Bronchial epithelial cell (primary cell): Measurements from ENCODE around the gene HCN3. TPM values are rescaled to one million over a fixed set of nuclear protein-coding genes. Genes with fewer than 3 reads are reported as not detected.

ENCODE experiments used
- DNase-seq: peaks from one replicate; pipeline ENCODE4 v3.0.0-alpha.2; 2010; ENCODE audit warnings: low read depth
- FAIRE-seq: peaks from 2 replicates; lab custom pipeline; 2011; peaks lifted over from hg19 to GRCh38; lab: Jason Lieb, UNC
- H3K27me3 ChIP-seq: 2 replicates; pipeline ENCODE4 v1.5.1; 2011; ENCODE audit warnings: low read length; ENCODE audit not compliant: control insufficient read depth, insufficient read depth
- H3K36me3 ChIP-seq: 2 replicates; pipeline ENCODE4 v1.5.1; 2011; ENCODE audit warnings: low read length; ENCODE audit not compliant: control insufficient read depth, insufficient read depth
- H3K4me3 ChIP-seq: 2 replicates; pipeline ENCODE4 v1.5.1; 2011; ENCODE audit warnings: mild to moderate bottlenecking, low read depth, low read length, control low read depth
- total RNA-seq: library from RNA; depleted of rRNA; stranded (reverse); fragments of >200 nt; gene quantifications from 2 replicates; pipeline ENCODE4 v1.2.1, GENCODE V29; 2014
- TF ChIP-seq, protein P1 (sequence below): IDR thresholded peaks from 2 replicates; pipeline ENCODE4 v1.5.1; 2011; ENCODE audit warnings: mild to moderate bottlenecking, moderate library complexity, low read length, control low read depth, inconsistent platforms; ENCODE audit not compliant: insufficient read depth, severe bottlenecking

The HCN3 gene
- total RNA-seq, 1 donor from 2014 or later = 1.1 TPM

DNA sequence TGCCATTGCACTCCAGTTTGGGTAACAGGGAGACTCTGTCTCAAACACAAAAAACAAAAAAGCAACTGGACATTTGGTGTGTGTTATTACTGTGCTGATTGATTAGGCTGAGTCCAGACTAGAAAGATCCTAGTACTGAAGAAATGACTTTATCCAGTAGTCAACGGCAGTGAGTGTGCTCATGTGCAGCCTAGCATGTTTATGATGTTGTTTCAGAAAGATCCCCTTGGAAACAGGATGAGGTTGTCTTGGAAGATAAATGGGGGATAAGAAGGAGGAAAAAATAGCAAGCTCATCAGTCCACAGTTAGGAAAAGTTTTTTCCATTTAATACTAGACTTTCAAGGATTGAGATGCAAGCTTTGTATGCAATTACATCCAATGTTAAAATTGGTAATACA, 57.7 kb downstream of the HCN3 start:
- TF ChIP-seq, protein P1, sequence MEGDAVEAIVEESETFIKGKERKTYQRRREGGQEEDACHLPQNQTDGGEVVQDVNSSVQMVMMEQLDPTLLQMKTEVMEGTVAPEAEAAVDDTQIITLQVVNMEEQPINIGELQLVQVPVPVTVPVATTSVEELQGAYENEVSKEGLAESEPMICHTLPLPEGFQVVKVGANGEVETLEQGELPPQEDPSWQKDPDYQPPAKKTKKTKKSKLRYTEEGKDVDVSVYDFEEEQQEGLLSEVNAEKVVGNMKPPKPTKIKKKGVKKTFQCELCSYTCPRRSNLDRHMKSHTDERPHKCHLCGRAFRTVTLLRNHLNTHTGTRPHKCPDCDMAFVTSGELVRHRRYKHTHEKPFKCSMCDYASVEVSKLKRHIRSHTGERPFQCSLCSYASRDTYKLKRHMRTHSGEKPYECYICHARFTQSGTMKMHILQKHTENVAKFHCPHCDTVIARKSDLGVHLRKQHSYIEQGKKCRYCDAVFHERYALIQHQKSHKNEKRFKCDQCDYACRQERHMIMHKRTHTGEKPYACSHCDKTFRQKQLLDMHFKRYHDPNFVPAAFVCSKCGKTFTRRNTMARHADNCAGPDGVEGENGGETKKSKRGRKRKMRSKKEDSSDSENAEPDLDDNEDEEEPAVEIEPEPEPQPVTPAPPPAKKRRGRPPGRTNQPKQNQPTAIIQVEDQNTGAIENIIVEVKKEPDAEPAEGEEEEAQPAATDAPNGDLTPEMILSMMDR = no peak
- Histone ChIP-seq H3K27me3 (no peaks in the 10 kb centered on the region), H3K36me3 (peaks cover 14% of the 10 kb centered on the region), H3K4me3 (no peak overlapping the region)
- no peak for DNase-seq
- FAIRE-seq = no peak

Other genes with a start within 250 kb of the HCN3 start
- gene DCST2, start 243.7 kb upstream of the HCN3 start, total RNA-seq = under 0.01 and 0.13 TPM in 2 replicates
- not detected in 2 replicates for gene DCST1, start 243.6 kb upstream of the HCN3 start, total RNA-seq
- 181 and 322 TPM in 2 replicates for gene ADAM15, start 226.1 kb upstream of the HCN3 start, total RNA-seq
- gene EFNA4, start 213.7 kb upstream of the HCN3 start, total RNA-seq = 8.7 and 12.9 TPM in 2 replicates
- 3.7 and 11.9 TPM in 2 replicates for gene EFNA3, start 198.6 kb upstream of the HCN3 start, total RNA-seq
- gene EFNA1, start 149.6 kb upstream of the HCN3 start, total RNA-seq = 31.9 and 54.3 TPM in 2 replicates
- gene SLC50A1, start 141.6 kb upstream of the HCN3 start, total RNA-seq = 149 and 161 TPM in 2 replicates
- gene DPM3, start 136.9 kb upstream of the HCN3 start, total RNA-seq = 37.4 and 43.5 TPM in 2 replicates
- gene KRTCAP2, start 104.2 kb upstream of the HCN3 start, total RNA-seq = 76.3 and 133 TPM in 2 replicates
- gene TRIM46, start 103.6 kb upstream of the HCN3 start, total RNA-seq = 0.26 and 0.64 TPM in 2 replicates
- gene THBS3, start 69.6 kb upstream of the HCN3 start, total RNA-seq = 16.3 and 19.6 TPM in 2 replicates
- 48.4 and 49.5 TPM in 2 replicates for gene MTX1, start 68.8 kb upstream of the HCN3 start, total RNA-seq
- gene ENTREP3, start 22.0 kb upstream of the HCN3 start, total RNA-seq = 3.2 and 3.7 TPM in 2 replicates
- gene SCAMP3, start 15.1 kb upstream of the HCN3 start, total RNA-seq = 23.4 and 26.9 TPM in 2 replicates
- 19.7 and 23.4 TPM in 2 replicates for gene CLK2, start 4.0 kb upstream of the HCN3 start, total RNA-seq
- gene PKLR, start 24.0 kb downstream of the HCN3 start, total RNA-seq = not detected in 2 replicates
- gene FDPS, start 31.4 kb downstream of the HCN3 start, total RNA-seq = 103 and 167 TPM in 2 replicates
- gene RUSC1, start 43.4 kb downstream of the HCN3 start, total RNA-seq = 13.2 and 20.6 TPM in 2 replicates